OCI-LY1 (cell line): ENCODE data around the gene HRNR.

Source experiments
- CTCF ChIP-seq: fragments of 200-600 bp; sonication (generic), shearing (Covaris generic); IDR thresholded peaks from 2 replicates; pipeline ENCODE4 v1.5.1; 2017; ENCODE audit warnings: mild to moderate bottlenecking, antibody characterized with exemption, low read length, moderate library complexity, mixed read lengths
- EZH2 ChIP-seq: fragments of 200-600 bp; sonication (generic), shearing (Covaris generic); IDR thresholded peaks from 2 replicates; pipeline ENCODE4 v1.8.0; 2017; ENCODE audit warnings: borderline replicate concordance, mixed run types, mild to moderate bottlenecking, antibody characterized with exemption, low read length, moderate library complexity, mixed read lengths

- TF ChIP-seq CTCF: no peak
- TF ChIP-seq EZH2: no peak
Measured at GRCh38 chr1:152168535-152168868, 55.5 kb downstream of the HRNR start.
